SW 1271 (cell line): Measurements from ENCODE around the gene UBE2I.

Experiments
- DNase-seq, 2 experiments: peaks; one replicate each; lab custom pipeline; 2025; lab: John Stamatoyannopoulos, UW

Gene UBE2I

DNA sequence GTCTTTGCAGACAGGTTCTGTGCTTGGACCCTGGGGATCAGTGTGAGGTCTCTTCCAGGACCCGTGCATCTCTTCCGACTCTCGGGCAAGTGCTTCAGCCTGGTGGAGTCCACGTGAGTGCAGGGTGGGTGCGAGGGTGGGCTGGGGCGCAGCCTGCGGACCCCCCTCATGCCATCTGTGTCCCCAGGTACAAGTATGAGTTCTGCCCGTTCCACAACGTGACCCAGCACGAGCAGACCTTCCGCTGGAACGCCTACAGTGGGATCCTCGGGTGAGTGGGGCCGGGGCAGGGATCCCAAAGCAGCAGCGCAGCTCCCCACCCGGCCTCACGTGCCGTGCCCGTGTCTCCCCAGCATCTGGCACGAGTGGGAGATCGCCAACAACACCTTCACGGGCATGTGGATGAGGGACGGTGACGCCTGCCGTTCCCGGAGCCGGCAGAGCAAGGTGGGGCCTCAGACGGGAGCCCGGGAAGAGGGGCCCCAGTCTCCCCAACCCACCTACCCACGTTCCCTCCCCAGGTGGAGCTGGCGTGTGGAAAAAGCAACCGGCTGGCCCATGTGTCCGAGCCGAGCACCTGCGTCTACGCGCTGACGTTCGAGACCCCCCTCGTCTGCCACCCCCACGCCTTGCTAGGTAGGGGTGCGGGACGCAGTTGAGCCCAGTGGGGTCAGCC, 52.4 kb downstream of the UBE2I start:
- DNase-seq: no peak

DNA sequence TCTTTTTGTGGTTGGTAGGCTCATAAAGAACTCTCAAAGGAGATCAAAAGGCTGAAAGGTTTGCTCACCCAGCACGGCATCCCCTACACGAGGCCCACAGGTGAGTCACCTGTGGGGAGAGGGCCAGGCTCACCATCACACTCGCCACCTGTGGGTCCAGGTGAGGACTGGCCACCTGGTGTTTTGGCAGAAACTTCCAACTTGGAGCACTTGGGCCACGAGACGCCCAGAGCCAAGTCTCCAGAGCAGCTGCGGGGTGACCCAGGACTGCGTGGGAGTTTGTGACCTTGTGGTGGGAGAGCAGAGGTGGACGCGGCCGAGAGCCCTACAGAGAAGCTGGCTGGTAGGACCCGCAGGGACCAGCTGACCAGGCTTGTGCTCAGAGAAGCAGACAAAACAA, 53.4 kb downstream of the UBE2I start:
- DNase-seq: no peak

GRCh38 chr16:1363501-1364041, 54.1 kb downstream of the UBE2I start:
- DNase-seq: no peak

DNA sequence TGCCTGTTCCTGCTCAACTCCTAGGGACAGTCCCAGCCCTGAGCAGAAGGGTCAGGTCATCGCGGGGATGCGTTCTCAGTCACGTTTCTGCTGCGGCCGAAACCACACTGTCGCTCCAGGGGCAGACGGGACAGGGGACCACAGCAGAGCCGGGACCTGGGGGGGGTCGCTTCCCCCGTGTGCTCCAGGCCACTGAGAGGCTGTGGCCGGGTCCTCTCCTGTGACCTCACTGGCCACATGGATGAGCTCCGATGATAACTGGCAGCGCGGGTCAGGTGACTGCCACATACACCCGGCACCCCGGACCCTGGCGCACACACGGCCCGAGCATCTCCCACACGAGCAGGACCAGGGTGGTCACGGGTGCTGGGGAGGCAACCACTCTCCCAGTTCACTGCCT, 55.1 kb downstream of the UBE2I start:
- no peak for DNase-seq

GRCh38 chr16:1366060-1366711, 56.8 kb downstream of the UBE2I start:
- DNase-seq: no peak

DNA sequence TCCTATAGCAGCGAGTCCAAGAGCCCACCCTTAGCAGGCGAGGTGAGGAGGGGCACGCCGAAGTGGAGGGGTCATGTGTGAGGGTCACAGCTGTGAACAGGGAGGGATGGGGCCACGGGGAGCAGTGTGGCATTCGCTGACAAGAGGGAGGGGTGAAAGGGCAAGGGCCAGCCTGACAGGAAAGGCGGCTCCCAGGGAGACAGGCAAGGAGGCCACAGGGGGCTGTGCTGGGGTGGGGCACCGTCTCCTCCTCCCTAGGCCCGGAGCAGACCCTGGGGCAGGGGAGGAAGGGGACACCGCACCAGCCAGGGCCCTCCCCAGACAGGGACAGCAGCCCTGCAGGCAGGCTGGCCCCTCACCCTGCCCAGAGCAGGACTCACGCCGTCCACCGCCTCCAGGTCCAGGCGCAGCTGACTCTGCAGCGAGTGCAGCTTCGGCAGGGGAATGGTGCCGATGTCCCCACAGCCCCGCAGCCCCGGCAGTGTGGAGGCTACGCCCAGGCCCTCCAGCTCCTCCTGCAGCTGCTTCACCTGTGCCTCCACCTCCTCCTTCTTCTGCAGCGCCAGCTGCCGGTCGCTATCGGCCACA, 57.4 kb downstream of the UBE2I start:
- no peak for DNase-seq

DNA sequence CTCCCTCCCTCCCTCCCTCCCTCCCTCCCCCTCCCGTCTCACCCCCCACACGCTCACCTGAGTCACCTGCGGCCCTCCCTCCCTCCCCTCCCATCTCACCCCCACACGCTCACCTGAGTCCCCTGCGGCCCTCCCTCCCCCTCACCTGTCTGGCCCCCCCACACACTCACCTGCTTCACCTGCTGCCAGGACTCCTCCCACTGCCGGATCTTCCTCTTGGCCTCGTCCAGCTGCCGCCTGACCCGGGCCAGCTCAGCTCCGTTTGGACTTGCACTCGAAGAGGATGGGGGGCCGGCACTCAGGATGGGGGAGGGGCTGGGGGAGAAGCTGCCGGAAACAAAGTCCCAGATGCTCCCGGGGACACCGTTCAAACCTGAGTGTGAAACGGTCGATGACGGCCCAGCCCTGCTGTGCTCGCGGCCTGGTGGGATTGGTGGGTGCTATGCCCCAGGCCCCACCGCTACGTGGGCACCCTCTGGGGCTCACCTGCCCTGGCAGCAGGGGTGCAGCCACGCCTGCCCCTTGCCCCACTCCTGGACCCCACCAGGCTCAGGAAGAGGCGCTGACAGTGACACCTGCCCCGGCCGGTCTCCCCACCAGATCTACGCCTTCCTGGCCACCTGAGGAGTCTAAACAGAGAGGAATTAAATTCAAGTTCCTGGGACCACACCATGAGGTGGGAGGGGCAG, 58.2 kb downstream of the UBE2I start:
- no peak for DNase-seq

DNA sequence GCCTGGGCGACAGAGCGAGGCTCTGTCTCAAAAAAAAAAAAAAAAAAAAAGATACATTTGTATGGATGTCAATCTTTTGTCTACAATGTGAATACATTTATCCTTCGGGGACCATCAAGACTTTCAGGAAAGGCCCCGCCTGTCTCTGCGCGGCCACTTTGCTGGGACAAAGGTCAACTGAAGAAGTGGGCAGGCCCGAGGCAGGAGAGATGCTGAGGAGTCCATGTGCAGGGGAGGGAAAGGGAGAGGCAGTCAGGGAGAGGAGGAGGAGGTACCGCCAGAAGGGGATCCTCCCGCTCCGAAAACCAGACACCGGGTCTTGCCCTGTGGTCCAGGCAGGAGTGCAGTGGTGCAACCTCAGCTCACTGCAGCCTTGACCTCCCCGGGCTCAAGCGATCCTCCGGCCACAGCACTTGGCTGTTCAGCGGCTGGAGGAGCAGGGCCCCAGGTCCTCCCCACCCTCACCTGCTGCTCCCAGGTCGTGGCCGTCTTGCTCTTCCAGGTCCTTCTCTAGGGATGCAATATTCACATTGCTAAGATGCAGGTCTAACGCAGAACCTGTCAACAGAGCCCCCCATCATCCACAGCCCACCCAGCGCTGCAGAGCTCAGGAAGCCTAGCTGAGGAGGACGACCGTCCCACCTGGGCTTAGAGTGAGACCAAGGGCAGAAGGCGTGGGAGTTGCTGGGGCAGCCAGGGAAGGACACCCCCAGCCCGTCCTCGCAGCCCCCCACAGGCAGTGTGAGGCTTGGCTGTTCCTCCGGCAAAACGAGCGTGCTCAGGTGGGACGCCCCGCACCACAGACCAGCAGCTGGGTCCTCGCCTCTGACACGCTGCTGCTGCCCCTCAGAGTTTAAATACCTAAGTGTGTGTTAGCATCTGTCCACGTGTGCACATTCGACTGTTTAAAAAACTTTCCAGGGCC, 61.9 kb downstream of the UBE2I start:
- DNase-seq: no peak

GRCh38 chr16:1372292-1372950, 63.0 kb downstream of the UBE2I start:
- no peak for DNase-seq

- no peak for DNase-seq
Measured at GRCh38 chr16:1374418-1375297, 65.2 kb downstream of the UBE2I start.

DNA sequence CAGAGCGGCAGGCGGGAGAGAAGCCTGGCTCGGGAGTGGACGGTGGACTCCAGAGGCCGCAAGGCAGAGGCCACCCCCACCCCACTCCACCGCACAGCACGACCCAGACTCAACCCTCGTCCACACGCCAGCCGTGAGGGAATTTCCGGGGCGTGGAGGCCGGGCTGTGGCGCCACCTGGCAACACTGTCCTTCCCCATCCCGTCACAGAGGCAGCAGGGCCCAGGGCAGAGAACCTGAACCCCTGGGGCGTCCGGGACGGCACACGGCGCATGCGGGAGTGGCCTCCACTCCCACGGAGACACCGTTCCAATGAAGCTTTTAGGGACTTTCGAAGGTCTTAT, 65.8 kb downstream of the UBE2I start:
- no peak for DNase-seq

- no peak for DNase-seq
Measured at GRCh38 chr16:1375741-1376410, 66.4 kb downstream of the UBE2I start.
